PC-3 (cell line): ENCODE data around the gene TTC9B. TPM values are rescaled to one million over a fixed set of nuclear protein-coding genes. Genes with fewer than 3 reads are reported as not detected.

Source experiments
- ATAC-seq: fragments of 200-7000 bp; cut with Tn5 transposase; 2 replicates; pipeline ENCODE4 v1.9.1; 2020; ENCODE audit warnings: mild to moderate bottlenecking, moderate library complexity
- BruUV-seq: library from RNA; stranded (reverse); fragments of 400-500 nt; replicated peaks from 2 replicates; lab custom pipeline; 2021; lab: Mats Ljungman, UMichigan
- CTCF ChIA-PET: fragments of 300-600 bp; sonication (Branson Sonifier 250); formaldehyde crosslinking; loops from one replicate; lab custom pipeline; 2022; ENCODE audit warnings: antibody characterized with exemption; lab: Charles Lee
- POLR2A ChIA-PET: fragments of 300-600 bp; sonication (Branson Sonifier 250); formaldehyde crosslinking; loops from one replicate; lab custom pipeline; 2022; ENCODE audit warnings: antibody characterized with exemption; ENCODE audit not compliant: unreplicated experiment; lab: Charles Lee
- DNase-seq: peaks from one replicate; pipeline ENCODE4 v3.0.0-alpha.2; 2015
- H2AFZ ChIP-seq: fragments of 300-600 bp; sonication (generic); 2 replicates; pipeline ENCODE4 v1.6.0; 2016; ENCODE audit warnings: antibody characterized with exemption, low read length
- H3F3A ChIP-seq: fragments of 300-600 bp; sonication (generic); one replicate; pipeline ENCODE4 v1.6.0; 2017; ENCODE audit warnings: antibody characterized with exemption, low read length, control low read depth, mild to moderate bottlenecking; ENCODE audit not compliant: unreplicated experiment
- H3K27ac ChIP-seq: fragments of 300-600 bp; sonication (generic); 2 replicates; pipeline ENCODE4 v1.5.1; 2016; ENCODE audit warnings: mild to moderate bottlenecking, low read length
- H3K27me3 ChIP-seq: fragments of 300-600 bp; sonication (generic); 2 replicates; pipeline ENCODE4 v1.6.1; 2016; ENCODE audit warnings: low read length, mixed read lengths
- H3K36me3 ChIP-seq: fragments of 300-600 bp; sonication (generic); 2 replicates; pipeline ENCODE4 v1.6.1; 2016; ENCODE audit warnings: low read depth, mixed run types, low read length, mixed read lengths
- H3K4me1 ChIP-seq: fragments of 300-600 bp; sonication (generic); 2 replicates; pipeline ENCODE4 v1.5.1; 2016; ENCODE audit warnings: low read length; ENCODE audit not compliant: insufficient read depth
- H3K4me2 ChIP-seq: fragments of 300-600 bp; sonication (generic); 2 replicates; pipeline ENCODE4 v1.6.0; 2016; ENCODE audit warnings: low read length
- H3K4me3 ChIP-seq: fragments of 300-600 bp; sonication (generic); 2 replicates; pipeline ENCODE4 v1.5.1; 2016; ENCODE audit warnings: mild to moderate bottlenecking, low read length, mixed read lengths
- H3K79me2 ChIP-seq: fragments of 300-600 bp; sonication (generic); 2 replicates; pipeline ENCODE4 v1.6.1; 2017; ENCODE audit warnings: low read length, mixed read lengths
- H3K9ac ChIP-seq: fragments of 300-600 bp; sonication (generic); 2 replicates; pipeline ENCODE4 v1.6.0; 2016; ENCODE audit warnings: mild to moderate bottlenecking, low read length
- H3K9me2 ChIP-seq: fragments of 300-600 bp; sonication (generic); replicated peaks from 2 replicates; pipeline ENCODE4 v1.6.1; 2016; ENCODE audit warnings: mixed run types, low read length, mixed read lengths
- H3K9me3 ChIP-seq: fragments of 300-600 bp; sonication (generic); 2 replicates; pipeline ENCODE4 v1.6.1; 2016; ENCODE audit warnings: low read length, mixed read lengths
- H4K20me1 ChIP-seq: fragments of 300-600 bp; sonication (generic); 2 replicates; pipeline ENCODE4 v1.6.1; 2016; ENCODE audit warnings: low read length, mixed read lengths
- CTCF ChIP-seq: fragments of 300-600 bp; sonication (generic); conservative IDR thresholded peaks from 2 replicates; pipeline ENCODE4 v1.5.1; 2017; ENCODE audit warnings: antibody characterized with exemption, low read depth, mild to moderate bottlenecking, low read length
- EZH2 ChIP-seq: fragments of 300-600 bp; sonication (generic); IDR thresholded peaks from one replicate; pipeline ENCODE4 v1.6.1; 2017; ENCODE audit warnings: antibody characterized with exemption, mild to moderate bottlenecking, low read length; ENCODE audit not compliant: unreplicated experiment
- EZH2phosphoT487 ChIP-seq: fragments of 300-600 bp; sonication (generic); IDR thresholded peaks from 2 replicates; pipeline ENCODE4 v1.6.1; 2018; ENCODE audit warnings: mild to moderate bottlenecking, antibody characterized with exemption, low read length, borderline replicate concordance
- intact Hi-C: fragments of 100-400 bp; cut with micrococcal nuclease; formaldehyde crosslinking; loops from 2 replicates; pipeline ENCODE4 v1.9.0; 2023
- total RNA-seq: library from RNA; depleted of rRNA; stranded (reverse); fragments of >200 nt; gene quantifications from 2 replicates; pipeline ENCODE4 v1.2.3, GENCODE V29; 2014

TTC9B gene
- total RNA-seq, 1 experiment from 2014 or later, result 0.15 TPM

- TF ChIP-seq EZH2, result no peak
These were observed 26.6 kb upstream of the TTC9B start for GRCh38 chr19:40244579-40245317.

GRCh38 chr19:40243181-40243580, 25.0 kb upstream of the TTC9B start:
- Histone ChIP-seq H3K79me2 (no peaks in the 10 kb centered on the region), H3K4me2 (no peak overlapping the region), H3F3A (no peaks in the 10 kb centered on the region), H3K4me3 (no peak overlapping the region), H3K27me3 (no peaks in the 10 kb centered on the region), H3K27ac (no peak overlapping the region), H2AFZ (no peak overlapping the region), H4K20me1 (no peaks in the 10 kb centered on the region), H3K9ac (no peak overlapping the region), H3K9me3 (no peaks in the 10 kb centered on the region), H3K36me3 (peaks cover 2% of the 10 kb centered on the region; the same call in 1 of the 2 replicates), H3K9me2 (no peaks in the 10 kb centered on the region), H3K4me1 (no peaks in the 10 kb centered on the region)
- ATAC-seq (no peak), DNase-seq (no peak)
- CTCF ChIA-PET, result no interaction called here
- intact Hi-C loops, result no loop called here
- TF ChIP-seq CTCF (no peak), EZH2phosphoT487 (no peak), EZH2 (no peak)
- BruUV-seq, result no TSS peak
- POLR2A ChIA-PET, result no interaction called here

More at GRCh38 chr19:40244579-40245317, 26.6 kb upstream of the TTC9B start:
- intact Hi-C loops, result no loop called here
- H3K27ac ChIP-seq, result no peak overlapping the region
- no peaks in the 10 kb centered on the region for H3K79me2 ChIP-seq
- H3K27me3 ChIP-seq, result no peaks in the 10 kb centered on the region
- no peak overlapping the region for H2AFZ ChIP-seq
- no peak for DNase-seq
- no peaks in the 10 kb centered on the region for H4K20me1 ChIP-seq
- BruUV-seq, result no TSS peak
- no peak for ATAC-seq
- POLR2A ChIA-PET, result no interaction called here
- H3F3A ChIP-seq, result no peaks in the 10 kb centered on the region
- no peak overlapping the region for H3K9ac ChIP-seq
- H3K4me3 ChIP-seq, result no peak overlapping the region
- H3K9me2 ChIP-seq, result no peaks in the 10 kb centered on the region
- CTCF ChIA-PET, result no interaction called here
- peaks cover 2% of the 10 kb centered on the region; the same call in 1 of the 2 replicates for H3K36me3 ChIP-seq
- H3K4me1 ChIP-seq, result no peaks in the 10 kb centered on the region
- H3K4me2 ChIP-seq, result no peak overlapping the region
- H3K9me3 ChIP-seq, result no peaks in the 10 kb centered on the region

- ChIA-PET CTCF (no interaction called here), POLR2A (no interaction called here)
- no peaks in the 10 kb centered on the region for H3K9me2 ChIP-seq
- no peaks in the 10 kb centered on the region for H4K20me1 ChIP-seq
- peaks cover 2% of the 10 kb centered on the region; the same call in 1 of the 2 replicates for H3K36me3 ChIP-seq
- H2AFZ ChIP-seq, result no peak overlapping the region
- H3K9me3 ChIP-seq, result no peaks in the 10 kb centered on the region
- no peaks in the 10 kb centered on the region for H3K4me1 ChIP-seq
- H3K79me2 ChIP-seq, result no peaks in the 10 kb centered on the region
- no peak overlapping the region for H3K9ac ChIP-seq
- DNase-seq (no peak), ATAC-seq (no peak)
- no peaks in the 10 kb centered on the region for H3K27me3 ChIP-seq
- no peaks in the 10 kb centered on the region for H3F3A ChIP-seq
- TF ChIP-seq EZH2phosphoT487, result no peak
- TF ChIP-seq CTCF, result no peak
- TF ChIP-seq EZH2, result no peak
- no peak overlapping the region for H3K27ac ChIP-seq
- intact Hi-C loops, result no loop called here
- no peak overlapping the region for H3K4me2 ChIP-seq
- BruUV-seq, result no TSS peak
- H3K4me3 ChIP-seq, result no peak overlapping the region
These were observed 24.3 kb upstream of the TTC9B start for GRCh38 chr19:40242480-40242879.
